Measurements from ENCODE around the gene SGPP2. TPM values are rescaled to one million over a fixed set of nuclear protein-coding genes. Genes with fewer than 3 reads are reported as not detected.
A peak's percentile ranks its signal among the peaks of the same experiment; 100 is the strongest.

SGPP2 gene
- polyA plus RNA-seq, 3 donors, result not detected

DNA sequence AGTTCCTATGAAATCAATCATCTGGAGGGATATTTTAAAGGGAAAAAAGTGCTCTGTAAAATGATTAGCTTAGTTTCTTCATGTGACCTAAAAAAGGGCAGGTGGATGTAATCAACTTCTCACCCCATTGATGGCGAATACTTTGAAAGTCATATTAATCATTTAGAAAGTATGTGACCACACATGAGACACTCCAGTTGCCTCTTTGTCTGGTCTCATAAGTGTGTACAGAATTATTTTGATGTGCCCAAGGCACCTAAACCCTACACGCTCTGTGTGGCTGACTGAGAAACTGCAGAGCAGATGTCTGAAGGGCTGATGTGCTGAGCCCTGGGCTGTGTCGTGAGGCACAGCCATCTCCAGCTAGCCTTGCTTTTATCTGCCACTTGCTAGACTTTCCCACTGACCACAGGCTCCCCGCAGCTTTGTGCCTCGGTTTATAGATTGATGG, 26.9 kb downstream of the SGPP2 start:
- H3K27me3 ChIP-seq (ENCODE audit: control insufficient read depth in 2 of 2, insufficient read depth in 2 of 2, low read length in 2 of 2), result no peaks in the 10 kb centered on the region

DNA sequence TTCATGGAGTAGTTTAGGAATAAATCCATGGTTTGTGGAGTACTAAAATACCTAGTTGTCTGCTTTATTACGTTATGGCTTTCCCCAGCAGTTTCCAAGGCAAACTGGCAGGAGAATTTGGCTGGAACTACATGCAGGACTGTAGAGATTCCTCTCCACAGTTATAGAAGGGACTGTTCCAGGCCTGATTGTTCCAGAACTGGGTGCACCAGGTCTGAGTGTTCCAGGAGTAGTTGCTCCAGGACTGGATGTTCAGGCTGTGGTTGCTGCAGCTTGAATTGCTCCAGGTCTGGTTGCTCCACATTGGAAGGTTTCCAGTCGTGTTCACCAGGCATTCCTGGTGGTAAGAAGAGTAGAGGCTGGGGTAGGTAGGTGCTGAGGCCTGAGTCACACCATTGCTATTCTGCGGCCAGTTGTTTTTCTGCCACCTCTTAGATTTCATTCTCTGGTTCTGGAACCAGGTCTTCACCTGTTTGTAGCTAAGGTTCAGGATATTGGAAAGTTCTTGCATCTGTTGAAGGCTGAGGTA, 28.1 kb downstream of the SGPP2 start:
- intact Hi-C loops (cut with micrococcal nuclease), result no loop called here
- Histone ChIP-seq H4K20me1 (ENCODE audit: insufficient read depth, low read length) (no peaks in the 10 kb centered on the region), H3K36me3 (replicated peaks in 1 of 2; ENCODE audit: control insufficient read depth in 1 of 2, insufficient read depth in 2 of 2, low read length in 2 of 2) (no peaks in the 10 kb centered on the region), H3K4me2 (replicated peaks; ENCODE audit: extremely low read depth, low read length, poor library complexity, severe bottlenecking) (no peak overlapping the region), H3K27ac (ENCODE audit: low read depth in 1 of 2, low read length in 2 of 2) (no peak overlapping the region), H3K79me2 (ENCODE audit: insufficient read depth, low read length) (no peaks in the 10 kb centered on the region), H3K9me3 (replicated peaks in 1 of 2; ENCODE audit: control insufficient read depth in 1 of 2, insufficient read depth in 1 of 2, low read length in 2 of 2) (no peaks in the 10 kb centered on the region), H3K27me3 (ENCODE audit: control insufficient read depth in 2 of 2, insufficient read depth in 2 of 2, low read length in 2 of 2) (no peaks in the 10 kb centered on the region), H3K4me3 (replicated peaks in 1 of 3; ENCODE audit: low read depth in 2 of 3, low read length in 3 of 3) (no peak overlapping the region), H3K9ac (ENCODE audit: insufficient read depth, low read length, poor library complexity, severe bottlenecking) (no peak overlapping the region), H3K4me1 (ENCODE audit: control insufficient read depth in 1 of 2, insufficient read depth in 2 of 2, low read length in 2 of 2) (peaks cover 23% of the 10 kb centered on the region in 2 donors), H2AFZ (ENCODE audit: insufficient read depth, low read depth, low read length, poor library complexity, severe bottlenecking) (peak overlapping the region; percentile 14)
- TF ChIP-seq, protein P1, sequence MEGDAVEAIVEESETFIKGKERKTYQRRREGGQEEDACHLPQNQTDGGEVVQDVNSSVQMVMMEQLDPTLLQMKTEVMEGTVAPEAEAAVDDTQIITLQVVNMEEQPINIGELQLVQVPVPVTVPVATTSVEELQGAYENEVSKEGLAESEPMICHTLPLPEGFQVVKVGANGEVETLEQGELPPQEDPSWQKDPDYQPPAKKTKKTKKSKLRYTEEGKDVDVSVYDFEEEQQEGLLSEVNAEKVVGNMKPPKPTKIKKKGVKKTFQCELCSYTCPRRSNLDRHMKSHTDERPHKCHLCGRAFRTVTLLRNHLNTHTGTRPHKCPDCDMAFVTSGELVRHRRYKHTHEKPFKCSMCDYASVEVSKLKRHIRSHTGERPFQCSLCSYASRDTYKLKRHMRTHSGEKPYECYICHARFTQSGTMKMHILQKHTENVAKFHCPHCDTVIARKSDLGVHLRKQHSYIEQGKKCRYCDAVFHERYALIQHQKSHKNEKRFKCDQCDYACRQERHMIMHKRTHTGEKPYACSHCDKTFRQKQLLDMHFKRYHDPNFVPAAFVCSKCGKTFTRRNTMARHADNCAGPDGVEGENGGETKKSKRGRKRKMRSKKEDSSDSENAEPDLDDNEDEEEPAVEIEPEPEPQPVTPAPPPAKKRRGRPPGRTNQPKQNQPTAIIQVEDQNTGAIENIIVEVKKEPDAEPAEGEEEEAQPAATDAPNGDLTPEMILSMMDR (IDR thresholded peaks at IDR 0.05), result no peak
- Mint-ChIP-seq H3K9me3 (no peaks in the 10 kb centered on the region), H3K4me3 (no peak overlapping the region), H3K4me1 (peaks cover 26% of the 10 kb centered on the region), H3K36me3 (no peaks in the 10 kb centered on the region), H3K27me3 (ENCODE audit: low read depth in 3 of 3) (peaks cover 2 to 8% (median 4%) of the 10 kb centered on the region in 3 donors), H3K27ac (no peak overlapping the region)
- no peak for DNase-seq
- no CpG with 5 or more reads among the region's 3 CpGs for WGBS (ENCODE audit: insufficient coverage)

More for the DNA sequence above, 26.9 kb downstream of the SGPP2 start:
- no peaks in the 10 kb centered on the region for H4K20me1 ChIP-seq (ENCODE audit: insufficient read depth, low read length)
- intact Hi-C loops (cut with micrococcal nuclease), result no loop called here
- Mint-ChIP-seq H3K4me1 (peaks cover 34% of the 10 kb centered on the region), H3K4me3 (no peak overlapping the region), H3K9me3 (no peaks in the 10 kb centered on the region), H3K36me3 (no peaks in the 10 kb centered on the region), H3K27me3 (ENCODE audit: low read depth in 3 of 3) (peaks cover 2 to 7% (median 4%) of the 10 kb centered on the region in 3 donors), H3K27ac (no peak overlapping the region)
- no CpG with 5 or more reads among the region's 5 CpGs for WGBS (ENCODE audit: insufficient coverage)
- H3K9ac ChIP-seq (ENCODE audit: insufficient read depth, low read length, poor library complexity, severe bottlenecking), result no peak overlapping the region
- TF ChIP-seq, protein P1 (IDR thresholded peaks at IDR 0.05), result no peak
- DNase-seq, result no peak
- H3K4me2 ChIP-seq (replicated peaks; ENCODE audit: extremely low read depth, low read length, poor library complexity, severe bottlenecking), result no peak overlapping the region
- no peak overlapping the region for H2AFZ ChIP-seq (ENCODE audit: insufficient read depth, low read depth, low read length, poor library complexity, severe bottlenecking)
- no peaks in the 10 kb centered on the region for H3K9me3 ChIP-seq (replicated peaks in 1 of 2; ENCODE audit: control insufficient read depth in 1 of 2, insufficient read depth in 1 of 2, low read length in 2 of 2)
- no peak overlapping the region for H3K4me3 ChIP-seq (replicated peaks in 1 of 3; ENCODE audit: low read depth in 2 of 3, low read length in 3 of 3)
- H3K36me3 ChIP-seq (replicated peaks in 1 of 2; ENCODE audit: control insufficient read depth in 1 of 2, insufficient read depth in 2 of 2, low read length in 2 of 2), result no peaks in the 10 kb centered on the region
- no peaks in the 10 kb centered on the region for H3K79me2 ChIP-seq (ENCODE audit: insufficient read depth, low read length)
- H3K27ac ChIP-seq (ENCODE audit: low read depth in 1 of 2, low read length in 2 of 2), result no peak overlapping the region
- peaks cover 31 to 33% of the 10 kb centered on the region in 2 donors for H3K4me1 ChIP-seq (ENCODE audit: control insufficient read depth in 1 of 2, insufficient read depth in 2 of 2, low read length in 2 of 2)
